Measurements from ENCODE around the gene MCC.

DNA sequence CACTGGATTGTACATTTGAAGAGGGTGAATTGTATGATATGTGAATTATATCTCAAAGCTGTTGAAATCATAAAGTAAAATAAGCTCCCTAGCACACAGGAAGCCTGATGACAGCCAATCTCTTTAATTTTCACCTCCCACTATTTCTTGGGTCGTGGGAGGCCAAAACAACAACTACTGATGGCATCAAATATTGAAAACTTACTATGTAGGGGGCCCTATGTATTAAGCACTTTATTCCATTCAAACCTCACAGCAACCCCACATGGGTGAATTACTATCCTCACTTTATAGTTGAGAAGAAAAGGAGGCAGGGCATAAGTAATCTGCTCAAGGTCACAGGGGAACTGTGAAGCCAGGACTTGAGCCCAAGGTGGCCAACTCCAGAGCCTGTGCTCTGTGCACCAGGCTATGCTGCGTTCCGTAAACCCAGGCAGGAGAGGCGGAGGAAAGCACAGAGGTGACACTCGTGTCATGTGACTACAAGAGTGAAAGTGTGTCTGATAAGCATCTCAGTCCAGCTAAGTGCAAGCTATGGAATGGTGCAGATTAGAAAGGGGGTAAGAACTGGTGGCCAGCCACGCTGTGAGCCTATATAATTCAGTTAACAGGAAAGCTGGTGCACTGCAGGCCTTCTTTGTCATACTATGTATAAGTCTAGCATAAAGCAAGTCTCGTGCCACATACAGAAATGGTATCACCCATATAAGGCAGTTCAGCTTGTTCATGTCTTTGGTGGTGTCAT lies 290.6 kb downstream of the MCC start:
- TF ChIP-seq, protein P1, sequence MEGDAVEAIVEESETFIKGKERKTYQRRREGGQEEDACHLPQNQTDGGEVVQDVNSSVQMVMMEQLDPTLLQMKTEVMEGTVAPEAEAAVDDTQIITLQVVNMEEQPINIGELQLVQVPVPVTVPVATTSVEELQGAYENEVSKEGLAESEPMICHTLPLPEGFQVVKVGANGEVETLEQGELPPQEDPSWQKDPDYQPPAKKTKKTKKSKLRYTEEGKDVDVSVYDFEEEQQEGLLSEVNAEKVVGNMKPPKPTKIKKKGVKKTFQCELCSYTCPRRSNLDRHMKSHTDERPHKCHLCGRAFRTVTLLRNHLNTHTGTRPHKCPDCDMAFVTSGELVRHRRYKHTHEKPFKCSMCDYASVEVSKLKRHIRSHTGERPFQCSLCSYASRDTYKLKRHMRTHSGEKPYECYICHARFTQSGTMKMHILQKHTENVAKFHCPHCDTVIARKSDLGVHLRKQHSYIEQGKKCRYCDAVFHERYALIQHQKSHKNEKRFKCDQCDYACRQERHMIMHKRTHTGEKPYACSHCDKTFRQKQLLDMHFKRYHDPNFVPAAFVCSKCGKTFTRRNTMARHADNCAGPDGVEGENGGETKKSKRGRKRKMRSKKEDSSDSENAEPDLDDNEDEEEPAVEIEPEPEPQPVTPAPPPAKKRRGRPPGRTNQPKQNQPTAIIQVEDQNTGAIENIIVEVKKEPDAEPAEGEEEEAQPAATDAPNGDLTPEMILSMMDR (conservative IDR thresholded peaks at IDR 0.05 in 1 of 2, IDR thresholded peaks at IDR 0.05 in 1 of 2; ENCODE audit: low read depth in 1 of 2, low read length in 2 of 2), result no peak
- TF ChIP-seq EZH2 (IDR thresholded peaks at IDR 0.05; ENCODE audit: low read length, missing control alignments), result no peak
